Skin epidermis (tissue), 12 donors: Measurements from ENCODE around the gene BTNL2.
"Not testable (repeated sequence)": the region's sequence is repeated elsewhere in the genome, so short reads cannot be mapped to it uniquely, and the experiment has no call there.

Experiments
- H3K27ac ChIP-seq, 21 experiments: fragments of 200-600 bp; sonication (generic) in 11 of 21; one replicate each; pipeline ENCODE4 v1.5.0; 2020; ENCODE audit warnings: mild to moderate bottlenecking in 3 of 21, inconsistent platforms in 2 of 21, moderate library complexity in 2 of 21
- H3K4me3 ChIP-seq, 7 experiments: fragments of 200-600 bp; sonication (generic) in 2 of 7; one replicate each; pipeline ENCODE4 v1.5.0; 2020; ENCODE audit warnings: inconsistent platforms in 2 of 7, mild to moderate bottlenecking in 2 of 7, moderate library complexity in 1 of 7

BTNL2 gene

DNA sequence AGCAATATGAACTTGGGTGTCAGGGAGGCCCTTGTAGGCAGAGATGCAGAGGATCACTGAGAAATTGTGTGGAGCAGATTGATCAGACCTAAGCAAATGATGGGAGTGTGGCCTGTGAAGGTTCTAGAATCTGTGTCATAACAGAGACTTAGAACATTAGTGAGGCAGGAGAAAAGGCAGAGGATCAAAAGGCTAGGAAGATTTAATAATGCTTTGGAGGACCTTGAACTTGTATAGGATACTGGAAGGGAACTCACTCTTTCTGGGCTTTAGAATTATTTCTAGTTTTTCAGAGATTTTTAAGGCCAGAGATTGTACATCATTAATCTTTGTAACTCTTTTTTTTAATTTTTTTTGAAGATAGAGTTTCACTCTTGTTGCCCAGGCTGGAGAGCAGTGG is 35.2 kb downstream of the BTNL2 start, which contains the start of gene TSBP1:
TSS of gene TSBP1 (minus strand) at position 101 of the 400 bp plus-strand sequence. CDS start 197 bp downstream, outside the sequence.
- no peak within 1 kb of the TSS for H3K4me3 ChIP-seq
- no peak within 1 kb of the TSS for H3K27ac ChIP-seq

DNA sequence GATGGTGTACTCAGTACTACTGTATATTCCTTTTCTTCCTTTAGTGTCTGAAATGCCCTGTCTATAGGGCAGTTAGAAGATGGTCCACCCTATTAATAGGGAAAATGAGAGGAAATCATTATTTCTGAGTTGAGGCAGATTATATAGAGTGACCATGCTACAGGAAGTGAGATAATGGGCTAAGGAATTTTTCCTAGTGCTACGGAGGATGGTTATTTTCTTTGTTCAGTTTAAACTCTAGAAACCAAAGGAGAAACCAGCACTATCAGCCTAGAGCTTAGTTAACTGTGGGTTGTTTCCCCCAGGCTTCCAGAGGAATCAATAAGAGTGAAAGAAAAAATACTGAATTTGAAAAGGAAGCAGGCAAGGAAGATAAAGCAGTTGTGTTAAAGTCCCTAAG is 35.8 kb downstream of the BTNL2 start:
- no peak overlapping the region for H3K27ac ChIP-seq

DNA sequence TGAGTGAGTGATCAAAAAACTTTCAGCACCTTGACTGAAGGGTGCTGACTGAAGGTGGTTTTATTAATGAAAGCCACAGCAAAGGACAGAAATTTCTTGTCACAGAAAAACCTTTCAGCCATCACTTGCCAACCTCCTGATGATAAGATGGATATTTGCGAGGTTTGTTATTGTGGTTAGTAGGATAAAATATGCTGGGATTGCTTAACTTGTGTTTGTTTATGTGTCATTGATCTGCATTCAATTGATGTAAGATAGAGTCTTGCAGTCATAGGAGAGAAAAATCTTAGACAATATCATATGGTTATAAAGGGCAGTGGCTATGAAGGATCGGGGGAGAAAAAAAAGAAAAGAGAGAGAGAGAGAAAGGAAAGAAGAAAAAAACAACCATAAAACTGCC is 36.5 kb downstream of the BTNL2 start:
- Histone ChIP-seq H3K4me3 (no peak overlapping the region), H3K27ac (no peak overlapping the region)

More for the DNA sequence above, 35.8 kb downstream of the BTNL2 start:
- H3K4me3 ChIP-seq = no peak overlapping the region

- Histone ChIP-seq H3K4me3 (no peak overlapping the region), H3K27ac (no peak overlapping the region)
Measured at GRCh38 chr6:32369660-32370059, 37.3 kb downstream of the BTNL2 start.

DNA sequence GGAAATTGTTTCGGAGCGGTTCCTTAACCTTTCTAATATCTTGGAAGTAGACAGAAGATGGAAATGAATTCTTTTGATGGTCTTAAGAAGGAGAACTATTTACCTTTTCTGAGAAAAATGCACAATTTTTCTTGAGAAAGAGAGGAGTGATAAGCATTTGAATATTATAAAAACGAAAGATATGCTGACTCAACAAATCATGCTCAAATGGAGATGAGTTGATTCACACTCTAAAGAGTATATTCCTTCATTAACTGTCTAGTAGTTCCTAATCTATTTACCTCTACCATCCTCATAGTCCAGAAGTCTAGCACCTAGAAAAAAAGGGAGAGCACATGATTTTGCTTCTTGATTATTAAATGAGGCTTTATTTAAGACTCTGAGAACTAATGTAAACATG is 39.3 kb downstream of the BTNL2 start:
- Histone ChIP-seq H3K27ac (no peak overlapping the region), H3K4me3 (no peak overlapping the region)

DNA sequence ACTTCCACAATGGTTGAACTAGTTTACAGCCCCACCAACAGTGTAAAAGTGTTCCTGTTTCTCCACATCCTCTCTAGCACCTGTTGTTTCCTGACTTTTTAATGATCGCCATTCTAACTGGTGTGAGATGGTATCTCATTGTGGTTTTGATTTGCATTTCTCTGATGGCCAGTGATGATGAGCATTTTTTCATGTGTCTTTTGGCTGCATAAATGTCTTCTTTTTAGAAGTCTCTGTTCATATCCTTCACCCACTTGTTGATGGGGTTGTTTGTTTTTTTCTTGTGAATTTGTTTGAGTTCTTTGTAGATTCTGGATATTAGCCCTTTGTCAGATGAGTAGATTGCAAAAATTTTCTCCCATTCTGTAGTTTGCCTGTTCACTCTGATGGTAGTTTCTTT is 47.8 kb downstream of the BTNL2 start:
- H3K27ac ChIP-seq, H3K4me3 ChIP-seq: not testable (repeated sequence)

- H3K4me3 ChIP-seq = not testable (repeated sequence)
Measured at GRCh38 chr6:32358548-32358947, 48.4 kb downstream of the BTNL2 start.

DNA sequence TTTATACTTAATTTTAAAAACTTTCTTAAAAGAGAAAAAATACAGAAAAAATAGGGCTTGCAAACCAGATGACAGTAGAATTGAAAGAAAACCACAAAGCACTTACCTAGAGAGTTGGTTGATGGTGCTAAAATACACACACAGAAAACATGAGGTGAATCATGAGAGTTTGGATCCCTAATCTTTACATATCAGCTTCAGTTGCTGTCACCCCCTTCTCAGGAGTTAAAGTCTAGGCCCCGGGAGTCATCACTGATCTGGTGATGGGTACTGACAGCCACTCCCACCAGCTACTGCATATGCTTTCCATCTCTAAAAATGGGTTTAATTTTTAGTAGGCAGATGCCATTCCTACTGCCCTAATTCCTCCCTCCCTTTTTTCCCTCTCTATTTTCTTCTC is 52.0 kb downstream of the BTNL2 start:
- Histone ChIP-seq H3K4me3 (no peak overlapping the region), H3K27ac (no peak overlapping the region)

More at GRCh38 chr6:32358548-32358947, 48.4 kb downstream of the BTNL2 start:
- not testable (repeated sequence) for H3K27ac ChIP-seq

- Histone ChIP-seq H3K4me3 (no peak overlapping the region), H3K27ac (no peak overlapping the region)
Measured at GRCh38 chr6:32353348-32353747, 53.6 kb downstream of the BTNL2 start.
